GM12892 (cell line): ENCODE measurements around the gene PITPNC1.

Source experiments
- POLR2A ChIP-seq: IDR thresholded peaks from 2 replicates; pipeline ENCODE4 v1.6.1; 2011; ENCODE audit warnings: low read depth, low read length, control low read depth
- POLR2AphosphoS5 ChIP-seq: IDR thresholded peaks from 2 replicates; pipeline ENCODE4 v1.6.1; 2011; ENCODE audit warnings: low read depth, low read length, control low read depth

GRCh38 chr17:67421869-67422273, 44.8 kb downstream of the PITPNC1 start:
- TF ChIP-seq POLR2A (no peak), POLR2AphosphoS5 (no peak)
